ENCODE measurements around the gene TANGO2. TPM values are rescaled to one million over a fixed set of nuclear protein-coding genes. Genes with fewer than 3 reads are reported as not detected.

TANGO2 gene
- total and polyA plus RNA-seq, 10 of the 15 experiments (the other 5 are each of a cell fraction or from before 2014, with no cell fraction given): 4.0 to 24.8 (median 20.9) TPM

GRCh38 chr22:20043057-20043996 lies 22.4 kb downstream of the TANGO2 start:
- Histone ChIP-seq H3K27me3 (replicated peaks in 1 of 2; ENCODE audit: control insufficient read depth in 2 of 2, insufficient read depth in 2 of 2, low read length in 1 of 2) (no peaks in the 10 kb centered on the region), H3K27ac (ENCODE audit: control insufficient read depth, insufficient read depth) (no peak overlapping the region), H3K36me3 (ENCODE audit: control insufficient read depth in 2 of 2, insufficient read depth in 2 of 2, low read length in 1 of 2) (peaks cover 0 to 7% of the 10 kb centered on the region in 2 experiments; a peak in 3 of 4 replicates), H3K79me2 (ENCODE audit: control insufficient read depth, insufficient read depth, low read length) (no peaks in the 10 kb centered on the region), H3K4me2 (ENCODE audit: control insufficient read depth, insufficient read depth) (no peak overlapping the region), H3K9me3 (replicated peaks; ENCODE audit: control insufficient read depth, insufficient read depth, low read length) (peaks cover 5% of the 10 kb centered on the region; the same call in 2 of the 3 replicates), H2AFZ (ENCODE audit: control insufficient read depth, low read depth, low read length) (no peak overlapping the region), H4K20me1 (ENCODE audit: control insufficient read depth, insufficient read depth) (no peaks in the 10 kb centered on the region), H3K9ac (ENCODE audit: control insufficient read depth, insufficient read depth, low read length) (no peak overlapping the region), H3K4me3 (no peak overlapping the region), H3K4me1 (ENCODE audit: control insufficient read depth, insufficient read depth, low read length) (peaks cover under 1% of the 10 kb centered on the region)
- intact Hi-C loops (cut with micrococcal nuclease; ENCODE audit: unreplicated experiment): no loop called here
- FAIRE-seq: no peak
- SMC1A ChIA-PET (ENCODE audit: uncharacterized antibody, unreplicated experiment): interaction anchor here (0.6 kb wide), 1 partner anchor 17 kb away, joined by 3 read pairs; no protein-coding TSS in a partner anchor
- POLR2A ChIA-PET: no interaction called here
- RAD21 ChIA-PET (ENCODE audit: unreplicated experiment): no interaction called here
- TF ChIP-seq ESRRA (IDR thresholded peaks at IDR 0.05; ENCODE audit: low read length): no peak
- TF ChIP-seq JUNB (IDR thresholded peaks at IDR 0.05): no peak
- no peak for TF ChIP-seq PKNOX1 (IDR thresholded peaks at IDR 0.05)
- no peak for TF ChIP-seq BMI1 (IDR thresholded peaks at IDR 0.05; ENCODE audit: borderline replicate concordance)
- TF ChIP-seq ZNF622 (IDR thresholded peaks at IDR 0.05): no peak
- no peak for TF ChIP-seq BHLHE40 (IDR thresholded peaks at IDR 0.05; ENCODE audit: borderline replicate concordance in 1 of 2, low read depth in 2 of 2, low read length in 1 of 2)
- no peak for TF ChIP-seq SMC3 (IDR thresholded peaks at IDR 0.05; ENCODE audit: borderline replicate concordance, low read length)
- no peak for TF ChIP-seq TAF1 (IDR thresholded peaks at IDR 0.05; ENCODE audit: borderline replicate concordance, low read depth, low read length)
- no peak for TF ChIP-seq NFYA (IDR thresholded peaks at IDR 0.05; ENCODE audit: borderline replicate concordance, low read depth, low read length)
- TF ChIP-seq ZNF274 (IDR thresholded peaks at IDR 0.05; ENCODE audit: insufficient read depth, insufficient read length): no peak
- TF ChIP-seq ZNF24 (IDR thresholded peaks at IDR 0.05): no peak
- 99% methylated on average over 26 of the region's 26 CpGs for WGBS (ENCODE audit: insufficient coverage, insufficient replicate concordance, low lambda C conversion rate, missing lambda C conversion rate)
- CTCF ChIA-PET: no interaction called here
- DNase-seq (ENCODE audit: low read depth, low spot score): no peak
- in situ Hi-C loops (cut with MboI): no loop called here
- no TSS peak for BruUV-seq (replicated peaks)
- ATAC-seq: no peak
